ENCODE results near the gene MAP3K21.

MAP3K21 gene

GRCh38 chr1:233331676-233332519, 4.4 kb downstream of the MAP3K21 start:
- ChIA-PET POLR2A (ENCODE audit: low non-redundant PET) (no interaction called here), CTCF (interaction anchor here (2.0 kb wide), 1 partner anchor 32 kb away, joined by 9 read pairs; no protein-coding TSS in a partner anchor)
- H3K27ac ChIP-seq, result no peak overlapping the region
- TF ChIP-seq CTCF (conservative IDR thresholded peaks at IDR 0.05; ENCODE audit: low read depth), result no peak
- no peak for DNase-seq (ENCODE audit: low spot score)

- H3K27ac ChIP-seq, result no peak overlapping the region
- ChIA-PET CTCF (interaction anchor here (0.6 to 2.0 kb wide), 2 partner anchors 31 to 460 kb away, joined by 6 to 9 read pairs; no protein-coding TSS in a partner anchor), POLR2A (ENCODE audit: low non-redundant PET) (no interaction called here)
- DNase-seq (ENCODE audit: low spot score), result no peak
- no peak for TF ChIP-seq CTCF (conservative IDR thresholded peaks at IDR 0.05; ENCODE audit: low read depth)
Measured at GRCh38 chr1:233333086-233333485, 5.6 kb downstream of the MAP3K21 start.

GRCh38 chr1:233334092-233334491, 6.6 kb downstream of the MAP3K21 start:
- no peak overlapping the region for H3K27ac ChIP-seq
- DNase-seq (ENCODE audit: low spot score), result no peak
- ChIA-PET POLR2A (ENCODE audit: low non-redundant PET) (no interaction called here), CTCF (no interaction called here)
- TF ChIP-seq CTCF (conservative IDR thresholded peaks at IDR 0.05; ENCODE audit: low read depth), result no peak

GRCh38 chr1:233336554-233337456, 9.3 kb downstream of the MAP3K21 start:
- no peak for TF ChIP-seq CTCF (conservative IDR thresholded peaks at IDR 0.05; ENCODE audit: low read depth)
- CTCF ChIA-PET, result no interaction called here
- DNase-seq (ENCODE audit: low spot score), result no peak
- POLR2A ChIA-PET (ENCODE audit: low non-redundant PET), result no interaction called here
- no peak overlapping the region for H3K27ac ChIP-seq

GRCh38 chr1:233337505-233337904, 10.0 kb downstream of the MAP3K21 start:
- no peak overlapping the region for H3K27ac ChIP-seq
- DNase-seq (ENCODE audit: low spot score), result no peak
- TF ChIP-seq CTCF (conservative IDR thresholded peaks at IDR 0.05; ENCODE audit: low read depth), result no peak
- ChIA-PET POLR2A (ENCODE audit: low non-redundant PET) (no interaction called here), CTCF (no interaction called here)

GRCh38 chr1:233338102-233338501, 10.6 kb downstream of the MAP3K21 start:
- no peak for DNase-seq (ENCODE audit: low spot score)
- no peak overlapping the region for H3K27ac ChIP-seq
- CTCF ChIA-PET, result no interaction called here
- POLR2A ChIA-PET (ENCODE audit: low non-redundant PET), result no interaction called here
- no peak for TF ChIP-seq CTCF (conservative IDR thresholded peaks at IDR 0.05; ENCODE audit: low read depth)
